ENCODE data around the gene THBS3.

- TF ChIP-seq CTCF (IDR thresholded peaks at IDR 0.05; ENCODE audit: low read depth, low read length) (peak; percentile 90), EZH2phosphoT487 (IDR thresholded peaks at IDR 0.05; ENCODE audit: low read depth) (no peak)
Measured at GRCh38 chr1:155226188-155226909, 18.7 kb upstream of the THBS3 start.

Measured in OCI-LY3 (cell line).